ENCODE measurements around the gene GSG1L2. TPM values are rescaled to one million over a fixed set of nuclear protein-coding genes. Genes with fewer than 3 reads are reported as not detected.

Gene GSG1L2
- total RNA-seq, 1 donor from 2014 or later = not detected

- H3K9me3 ChIP-seq (ENCODE audit: low read depth) = no peaks in the 10 kb centered on the region
- H3K4me3 ChIP-seq = no peak overlapping the region
- Mint-ChIP-seq H3K9me3 (peaks cover 3% of the 10 kb centered on the region), H3K4me1 (peaks cover 6% of the 10 kb centered on the region), H3K36me3 (no peaks in the 10 kb centered on the region), H3K4me3 (no peak overlapping the region), H3K27ac (no peak overlapping the region), H3K27me3 (ENCODE audit: insufficient read depth, low read depth) (peaks cover 5% of the 10 kb centered on the region)
- H3K36me3 ChIP-seq = no peaks in the 10 kb centered on the region
- H3K4me1 ChIP-seq = peaks cover 3% of the 10 kb centered on the region
- H4K20me1 ChIP-seq (ENCODE audit: low read depth) = no peaks in the 10 kb centered on the region
- TF ChIP-seq EZH2phosphoT487 (IDR thresholded peaks at IDR 0.05) (no peak), EZH2 (IDR thresholded peaks at IDR 0.05) (no peak), CTCF (IDR thresholded peaks at IDR 0.05) (no peak)
- no peak overlapping the region for H3K9ac ChIP-seq
- H2AFZ ChIP-seq (replicated peaks) = no peak overlapping the region
- no peak overlapping the region for H3K27ac ChIP-seq
- no peaks in the 10 kb centered on the region for H3K27me3 ChIP-seq
- no peak for DNase-seq (ENCODE audit: low spot score)
- no peaks in the 10 kb centered on the region for H3K79me2 ChIP-seq (ENCODE audit: low read depth)
- H3K4me2 ChIP-seq = no peak overlapping the region
- H3F3A ChIP-seq (ENCODE audit: low read depth) = no peaks in the 10 kb centered on the region
These were observed 4.8 kb downstream of the GSG1L2 start for GRCh38 chr17:9817086-9817485.

GRCh38 chr17:9816472-9816871, 5.4 kb downstream of the GSG1L2 start:
- Histone ChIP-seq H3K27me3 (no peaks in the 10 kb centered on the region), H3K36me3 (no peaks in the 10 kb centered on the region), H3K9ac (no peak overlapping the region), H2AFZ (replicated peaks) (no peak overlapping the region), H3K79me2 (ENCODE audit: low read depth) (no peaks in the 10 kb centered on the region), H4K20me1 (ENCODE audit: low read depth) (no peaks in the 10 kb centered on the region), H3K4me1 (peaks cover 3% of the 10 kb centered on the region), H3K4me2 (no peak overlapping the region), H3F3A (ENCODE audit: low read depth) (no peaks in the 10 kb centered on the region), H3K27ac (no peak overlapping the region), H3K9me3 (ENCODE audit: low read depth) (no peaks in the 10 kb centered on the region), H3K4me3 (no peak overlapping the region)
- peaks cover 6% of the 10 kb centered on the region for H3K4me1 Mint-ChIP-seq
- no peaks in the 10 kb centered on the region for H3K36me3 Mint-ChIP-seq
- no peak for DNase-seq (ENCODE audit: low spot score)
- peaks cover 5% of the 10 kb centered on the region for H3K27me3 Mint-ChIP-seq (ENCODE audit: insufficient read depth, low read depth)
- peak overlapping the region; percentile 3 for H3K27ac Mint-ChIP-seq
- H3K9me3 Mint-ChIP-seq = peaks cover 3% of the 10 kb centered on the region
- no peak overlapping the region for H3K4me3 Mint-ChIP-seq
- TF ChIP-seq CTCF (IDR thresholded peaks at IDR 0.05) = no peak
- TF ChIP-seq EZH2phosphoT487 (IDR thresholded peaks at IDR 0.05) = no peak
- TF ChIP-seq EZH2 (IDR thresholded peaks at IDR 0.05) = no peak

GRCh38 chr17:9814337-9814945, 7.4 kb downstream of the GSG1L2 start:
- H3K4me3 Mint-ChIP-seq = no peak overlapping the region
- peak overlapping the region; percentile 61 for H3K27ac Mint-ChIP-seq
- Histone ChIP-seq H3F3A (ENCODE audit: low read depth) (no peaks in the 10 kb centered on the region), H3K27me3 (no peaks in the 10 kb centered on the region), H3K9ac (no peak overlapping the region), H3K9me3 (ENCODE audit: low read depth) (no peaks in the 10 kb centered on the region), H3K4me1 (no peaks in the 10 kb centered on the region), H3K79me2 (ENCODE audit: low read depth) (no peaks in the 10 kb centered on the region), H3K36me3 (no peaks in the 10 kb centered on the region), H3K4me3 (no peak overlapping the region), H3K4me2 (no peak overlapping the region), H2AFZ (replicated peaks) (no peak overlapping the region), H3K27ac (no peak overlapping the region), H4K20me1 (ENCODE audit: low read depth) (no peaks in the 10 kb centered on the region)
- peaks cover 3% of the 10 kb centered on the region for H3K9me3 Mint-ChIP-seq
- peaks cover 5% of the 10 kb centered on the region for H3K27me3 Mint-ChIP-seq (ENCODE audit: insufficient read depth, low read depth)
- peaks cover 6% of the 10 kb centered on the region for H3K4me1 Mint-ChIP-seq
- no peak for DNase-seq (ENCODE audit: low spot score)
- TF ChIP-seq EZH2 (IDR thresholded peaks at IDR 0.05) (no peak), CTCF (IDR thresholded peaks at IDR 0.05) (no peak), EZH2phosphoT487 (IDR thresholded peaks at IDR 0.05) (no peak)
- H3K36me3 Mint-ChIP-seq = no peaks in the 10 kb centered on the region

Data from neural progenitor cell (in vitro differentiated cells).